Measurements from ENCODE around the gene S1PR4.
A peak's percentile ranks its signal among the peaks of the same experiment; 100 is the strongest.
"Not testable (repeated sequence)": the region's sequence is repeated elsewhere in the genome, so short reads cannot be mapped to it uniquely, and the experiment has no call there.

Gene S1PR4

DNA sequence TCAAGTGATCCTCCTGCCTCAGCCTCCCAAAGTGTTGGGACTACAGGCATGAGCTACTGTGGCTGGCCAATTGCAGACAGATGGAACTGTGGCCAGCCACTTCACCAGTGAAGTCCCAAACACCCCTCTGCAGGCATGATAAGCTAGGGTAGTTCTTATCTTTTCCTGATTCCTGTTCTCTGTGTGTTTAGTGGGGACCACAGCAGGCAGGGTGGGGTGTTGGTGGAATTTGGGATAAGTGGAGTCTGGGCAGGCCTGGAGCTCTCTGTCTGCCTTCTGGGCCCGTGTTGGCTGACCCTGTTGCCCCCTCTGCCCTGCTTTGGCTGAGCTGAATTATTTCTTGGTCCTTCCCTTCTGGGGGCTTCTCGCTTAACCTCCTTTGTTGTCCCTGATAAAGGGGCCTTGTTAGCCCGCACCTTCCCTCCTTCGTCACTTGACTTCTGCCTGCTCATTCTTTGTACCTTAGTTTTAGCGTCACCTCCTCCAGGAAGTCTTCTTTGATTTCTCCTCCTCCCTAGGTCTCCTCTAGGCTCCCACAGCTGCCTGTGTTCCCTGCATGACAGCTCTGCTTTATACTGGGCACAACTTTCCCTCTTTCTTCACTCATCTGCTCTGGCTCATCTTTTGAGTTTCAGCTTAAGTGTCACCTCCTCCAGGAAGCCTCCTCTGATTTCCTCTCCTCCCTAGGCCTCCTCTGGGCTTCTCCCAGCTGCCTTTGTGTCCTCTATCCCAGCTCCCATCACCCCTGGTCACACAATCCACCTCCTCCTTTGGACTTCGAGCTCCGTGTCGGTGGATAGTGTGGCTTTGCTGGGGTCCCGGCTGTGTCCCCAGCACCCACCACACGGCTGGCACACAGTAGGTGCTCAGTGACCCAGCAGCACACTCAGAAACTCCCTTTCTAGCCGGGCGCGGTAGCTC, 5.4 kb downstream of the S1PR4 start:
- no peak for DNase-seq

DNA sequence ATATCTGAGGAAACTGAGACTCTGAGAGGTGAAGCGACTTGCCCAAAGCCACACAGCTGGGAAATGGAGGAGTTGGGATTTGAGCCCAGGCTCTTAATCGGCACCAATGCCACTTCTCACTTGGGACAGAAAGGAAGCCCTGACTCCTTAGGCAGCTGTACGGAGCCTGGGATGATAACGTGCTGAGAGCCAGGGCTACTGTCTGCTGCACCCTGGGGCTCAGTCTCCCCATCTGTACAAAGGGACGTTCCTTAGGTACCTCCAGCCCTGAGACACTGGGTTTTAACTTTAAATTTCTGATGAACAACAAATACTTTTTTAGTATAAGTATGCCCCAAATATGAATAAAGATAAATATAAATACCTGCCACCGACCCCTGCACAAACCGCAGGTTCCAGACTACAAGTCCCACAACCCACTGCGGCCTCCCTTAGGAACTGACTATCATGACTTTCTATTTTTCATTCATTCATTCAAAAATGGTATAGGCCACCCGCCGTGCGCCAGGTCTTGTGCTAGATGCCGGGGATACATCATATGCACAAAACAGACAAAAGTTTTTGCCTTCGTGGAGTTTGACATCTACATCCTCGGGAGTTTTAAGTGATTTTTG, 6.4 kb downstream of the S1PR4 start:
- peak; percentile 60 for DNase-seq

DNA sequence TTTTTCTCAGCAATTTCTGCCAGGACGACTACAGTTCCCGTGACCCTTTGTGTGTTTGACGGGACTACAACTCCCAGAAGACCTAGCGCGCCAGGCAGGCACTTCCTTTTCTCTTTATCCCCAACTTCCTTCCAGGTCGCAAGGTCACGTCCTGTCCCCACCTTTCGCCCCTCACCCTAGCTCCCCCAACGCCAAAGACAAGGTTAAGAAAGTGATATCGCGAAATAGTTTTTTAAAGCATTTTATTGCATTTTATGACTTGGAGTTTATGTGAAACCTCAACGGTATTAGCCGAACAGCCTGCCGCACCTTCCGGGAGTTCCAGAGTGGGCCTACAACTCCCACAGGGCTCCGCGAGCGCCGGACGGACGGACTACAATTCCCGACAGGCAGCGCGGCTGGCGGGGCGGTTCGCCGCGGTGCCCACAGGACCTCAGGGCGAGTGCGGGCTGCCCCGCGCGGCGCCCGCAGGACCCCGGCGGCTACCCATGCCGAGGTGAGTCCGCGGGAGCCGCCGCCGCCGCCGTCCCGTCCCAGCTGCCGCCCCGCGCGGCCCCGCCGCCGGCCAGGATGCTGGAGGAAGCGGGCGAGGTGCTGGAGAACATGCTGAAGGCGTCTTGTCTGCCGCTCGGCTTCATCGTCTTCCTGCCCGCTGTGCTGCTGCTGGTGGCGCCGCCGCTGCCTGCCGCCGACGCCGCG, 7.0 kb downstream of the S1PR4 start, which contains the start of gene NCLN:
TSS of gene NCLN (plus strand) at position 470 of the 699 bp plus-strand sequence. CDS start at position 571, 101 bp downstream.
- peak; percentile 93 for DNase-seq

- DNase-seq, result no peak
Observed at GRCh38 chr19:3186160-3186688, 7.7 kb downstream of the S1PR4 start.

GRCh38 chr19:3186891-3187661, 8.5 kb downstream of the S1PR4 start:
- DNase-seq, result no peak

- DNase-seq, result no peak
Observed at GRCh38 chr19:3187662-3188511, 9.3 kb downstream of the S1PR4 start.

DNA sequence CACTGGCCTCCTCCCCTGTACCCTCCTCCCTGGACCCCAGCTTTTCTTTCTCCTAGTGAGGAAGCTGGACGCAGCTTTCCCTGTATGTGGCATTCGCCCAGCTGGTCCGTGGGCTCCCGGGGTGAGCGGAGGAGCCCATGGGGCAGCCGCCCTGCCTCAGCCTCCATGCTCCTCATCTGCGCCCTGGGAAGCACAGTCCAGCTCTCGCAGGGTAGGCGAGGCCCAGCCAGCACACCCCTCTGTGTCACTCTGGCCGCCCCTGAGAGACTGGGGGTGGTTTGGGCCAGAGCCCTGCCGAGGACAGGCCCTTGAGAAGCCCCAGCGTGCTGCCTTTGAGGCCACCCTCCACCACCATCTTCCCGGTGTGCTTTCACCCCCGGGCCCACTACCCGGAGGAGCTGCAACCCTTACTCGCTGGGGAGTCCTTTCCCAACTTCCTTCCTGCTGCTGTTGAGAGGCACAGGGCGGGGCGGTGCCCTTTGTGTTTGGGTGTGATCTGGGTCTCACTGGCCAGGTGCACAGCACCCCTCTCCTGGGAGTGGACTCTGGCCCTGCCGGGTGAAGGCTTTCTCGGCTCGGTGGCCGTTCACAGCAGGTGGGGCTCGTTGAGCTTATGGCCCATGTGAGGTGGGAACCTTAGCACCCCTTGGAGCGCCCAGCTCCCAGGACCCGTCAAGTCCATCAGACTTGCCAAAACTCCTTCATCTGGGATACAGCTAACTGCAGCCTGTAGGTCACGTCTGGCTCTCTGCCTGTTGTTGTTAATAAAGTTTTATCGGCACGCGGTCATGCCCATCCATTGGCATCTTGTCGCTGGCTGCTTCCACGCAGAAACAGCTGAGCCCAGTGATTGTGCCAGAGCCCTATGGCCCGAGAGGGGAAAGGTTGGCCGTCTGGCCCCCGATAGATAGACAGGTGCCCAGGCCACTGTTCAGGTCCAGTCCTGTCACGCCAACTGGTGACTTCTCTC, 10.3 kb downstream of the S1PR4 start:
- DNase-seq, result no peak

DNA sequence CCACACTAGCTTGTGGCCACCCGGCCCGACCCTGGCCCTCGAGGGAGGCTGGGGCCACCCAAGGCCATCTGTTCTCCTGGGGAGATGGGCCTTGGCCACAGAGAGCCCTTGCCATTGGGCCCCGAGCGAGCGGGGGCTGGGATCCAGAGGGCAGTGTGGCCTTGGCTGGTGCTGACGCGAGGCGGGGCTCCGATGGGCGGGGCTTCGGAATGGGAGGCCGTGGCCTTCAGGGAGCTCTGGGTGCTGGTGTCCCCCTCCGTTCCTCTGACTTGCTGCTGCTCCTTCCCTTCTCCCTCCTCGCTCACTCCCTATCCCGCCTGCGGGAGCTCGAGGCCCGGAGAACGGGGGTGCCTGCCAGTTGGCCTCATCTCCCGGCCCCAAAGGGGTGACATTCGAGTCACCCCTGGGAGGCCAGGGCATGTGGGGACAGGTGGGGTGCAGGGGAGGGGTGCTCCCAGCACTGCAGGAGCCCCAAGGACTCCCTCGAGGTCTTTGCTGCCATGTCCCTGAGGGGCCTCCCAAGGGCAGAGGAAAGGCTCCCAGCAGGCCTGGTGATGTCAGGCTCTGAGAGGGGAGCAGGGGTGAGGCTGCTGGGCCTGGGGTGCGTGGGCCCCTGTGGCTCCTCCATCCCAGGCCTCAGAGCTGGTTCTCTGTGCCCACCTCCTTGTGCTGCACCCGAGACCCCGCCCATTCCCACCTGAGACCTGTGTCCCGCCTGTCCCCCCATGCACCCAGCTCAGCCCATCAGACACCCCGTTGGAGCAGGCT, 11.3 kb downstream of the S1PR4 start:
- no peak for DNase-seq

DNA sequence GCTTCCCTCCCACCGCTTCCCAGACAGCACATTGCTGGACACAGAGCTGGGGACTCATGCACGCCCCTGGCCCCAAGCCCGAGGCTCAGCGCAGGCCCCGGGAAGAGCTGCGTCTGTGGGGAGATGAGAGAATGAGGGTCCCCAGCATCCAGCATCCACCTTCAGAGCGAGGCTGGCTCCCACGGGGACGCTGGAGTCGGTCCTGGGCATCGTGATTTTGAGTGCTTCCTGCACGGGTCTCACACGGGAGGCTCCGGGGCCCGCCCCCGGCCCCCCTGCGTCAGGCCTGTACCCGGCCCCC, 11.9 kb downstream of the S1PR4 start:
- no peak for DNase-seq

GRCh38 chr19:3190921-3191805, 12.6 kb downstream of the S1PR4 start:
- no peak for DNase-seq

DNA sequence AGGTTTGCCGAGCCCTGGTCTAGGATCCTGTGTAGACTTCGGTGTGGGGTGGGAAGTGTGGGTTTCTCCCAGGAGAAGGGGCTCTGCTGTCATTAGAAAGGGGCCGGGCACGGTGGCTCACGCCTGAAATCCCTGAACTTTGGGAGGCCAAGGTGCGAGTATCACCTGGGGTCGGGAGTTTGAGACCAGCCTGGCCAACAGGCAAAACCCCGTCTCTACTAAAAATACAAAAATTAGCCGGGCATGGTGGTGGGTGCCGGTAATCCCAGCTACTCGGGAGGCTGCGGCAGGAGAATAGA, 13.2 kb downstream of the S1PR4 start:
- not testable (repeated sequence) for DNase-seq

- DNase-seq, result no peak
Observed at GRCh38 chr19:3192228-3192635, 13.7 kb downstream of the S1PR4 start.

GRCh38 chr19:3192684-3193083, 14.1 kb downstream of the S1PR4 start:
- no peak for DNase-seq

- no peak for DNase-seq
Observed at GRCh38 chr19:3193256-3194105, 14.9 kb downstream of the S1PR4 start.

DNA sequence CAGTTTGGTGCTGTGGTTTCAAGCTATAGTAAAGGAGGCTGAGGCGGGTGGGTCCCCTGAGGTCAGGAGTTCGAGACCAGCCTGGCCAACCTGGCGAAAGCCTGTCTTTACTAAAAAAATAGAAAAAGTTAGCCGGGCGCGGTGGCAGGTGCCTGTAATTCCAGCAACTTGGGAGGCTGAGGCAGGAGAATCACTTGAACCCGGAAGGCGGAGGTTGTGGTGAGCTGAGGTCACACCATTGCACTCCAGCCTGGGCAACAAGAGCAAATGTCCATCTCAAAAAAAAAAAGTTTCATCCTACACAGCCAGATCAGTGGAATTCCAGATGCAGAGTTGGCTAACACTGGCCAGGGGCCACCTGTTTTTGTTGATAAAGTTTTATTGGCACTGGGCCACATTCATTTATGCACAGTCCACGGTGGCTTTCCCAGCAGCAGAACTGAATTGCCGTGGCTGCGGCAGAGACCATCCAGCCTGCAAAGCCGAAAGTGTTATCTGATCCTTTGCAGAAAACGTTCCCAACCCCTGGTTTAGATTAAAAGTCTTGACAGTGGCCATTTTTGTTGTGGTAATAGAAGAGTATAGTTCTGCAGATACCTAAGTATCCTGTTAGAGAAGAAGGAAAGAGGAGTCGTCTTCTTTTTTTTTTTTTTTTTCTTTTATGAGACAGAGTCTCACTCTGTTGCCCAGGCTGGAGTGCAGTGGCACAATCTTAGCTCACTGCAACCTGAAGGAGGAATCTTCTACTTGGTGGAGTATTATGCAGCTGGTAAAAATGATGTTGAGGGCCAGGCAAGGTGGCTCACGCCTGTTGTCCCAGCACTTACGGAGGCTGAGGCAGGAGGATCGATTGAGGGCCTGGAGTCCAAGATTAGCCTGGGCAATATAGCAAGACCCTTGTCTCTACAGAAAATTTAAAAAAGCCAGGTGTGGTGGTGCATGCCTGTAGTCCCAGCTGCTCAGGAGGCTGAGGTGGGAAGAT, 15.8 kb downstream of the S1PR4 start:
- no peak for DNase-seq
